ENCODE data around the gene GRK2.

Gene GRK2

DNA sequence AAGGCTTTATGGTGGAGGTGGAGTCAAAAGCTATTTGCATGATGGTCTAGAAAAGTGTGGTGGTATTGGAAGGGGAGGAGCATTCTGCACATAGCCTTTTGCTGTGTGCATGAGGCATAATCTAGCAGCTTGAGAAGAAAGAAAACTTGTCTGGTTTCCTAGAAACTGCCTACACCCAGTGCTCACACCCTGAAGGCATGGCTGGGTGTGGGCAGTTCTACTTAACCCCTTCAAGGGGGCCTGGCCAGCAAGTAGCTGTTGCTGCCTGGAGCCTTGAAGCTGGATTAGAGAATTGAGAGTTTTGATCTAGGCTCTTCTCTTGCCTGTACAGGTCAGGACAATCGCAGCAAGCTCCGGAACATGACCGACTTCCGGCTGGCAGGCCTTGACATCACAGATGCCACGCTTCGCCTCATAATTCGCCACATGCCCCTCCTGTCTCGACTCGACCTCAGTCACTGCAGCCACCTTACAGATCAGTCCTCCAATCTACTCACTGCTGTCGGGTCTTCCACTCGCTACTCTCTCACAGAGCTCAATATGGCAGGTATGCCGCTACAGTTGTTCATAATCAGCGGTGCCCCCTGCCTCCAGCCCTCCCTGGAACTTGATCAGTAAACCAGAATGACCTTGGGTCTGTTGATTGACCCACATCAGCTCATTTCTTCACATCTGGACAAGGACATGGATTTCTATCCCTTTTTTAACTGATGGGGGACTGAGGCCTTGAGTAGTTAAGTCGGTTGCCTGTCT is 12.2 kb upstream of the GRK2 start:
- DNase-seq, result peak in 1 of 58 donors; percentile 34

DNA sequence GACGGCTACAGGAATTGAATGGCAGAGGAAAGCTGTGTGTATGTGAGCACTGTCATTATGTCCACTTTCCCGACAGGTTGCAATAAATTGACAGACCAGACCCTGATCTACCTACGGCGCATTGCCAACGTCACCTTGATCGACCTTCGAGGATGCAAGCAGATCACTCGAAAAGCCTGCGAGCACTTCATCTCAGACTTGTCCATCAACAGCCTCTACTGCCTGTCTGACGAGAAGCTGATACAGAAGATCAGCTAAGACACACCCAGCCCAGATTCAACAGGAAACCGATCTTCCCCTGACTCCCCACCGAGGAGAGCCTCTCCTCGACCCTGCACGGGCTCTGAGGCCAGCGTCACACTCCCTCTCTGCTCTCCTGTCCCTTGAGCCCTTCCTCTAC is 11.5 kb upstream of the GRK2 start:
- DNase-seq, result no peak

DNA sequence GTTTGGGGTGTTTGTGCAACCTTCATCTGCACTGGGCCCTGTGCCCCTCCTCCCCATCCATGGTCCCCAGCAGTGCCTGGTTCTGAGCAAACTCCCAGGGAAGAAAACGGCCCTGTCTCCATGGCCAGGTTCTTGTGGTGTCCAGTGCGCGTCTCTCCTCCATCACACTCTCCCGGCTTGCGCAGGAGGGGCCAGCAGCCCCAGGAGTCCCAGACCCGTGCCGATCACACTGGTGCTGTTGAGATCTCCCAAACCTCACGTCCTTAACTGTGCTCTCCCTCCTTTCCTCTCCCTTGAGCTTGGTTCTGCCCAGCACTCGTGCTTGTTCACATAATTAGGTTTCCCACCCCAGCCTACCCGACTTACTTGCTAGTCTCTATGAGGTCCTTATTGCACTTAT is 10.9 kb upstream of the GRK2 start:
- no peak for DNase-seq

DNA sequence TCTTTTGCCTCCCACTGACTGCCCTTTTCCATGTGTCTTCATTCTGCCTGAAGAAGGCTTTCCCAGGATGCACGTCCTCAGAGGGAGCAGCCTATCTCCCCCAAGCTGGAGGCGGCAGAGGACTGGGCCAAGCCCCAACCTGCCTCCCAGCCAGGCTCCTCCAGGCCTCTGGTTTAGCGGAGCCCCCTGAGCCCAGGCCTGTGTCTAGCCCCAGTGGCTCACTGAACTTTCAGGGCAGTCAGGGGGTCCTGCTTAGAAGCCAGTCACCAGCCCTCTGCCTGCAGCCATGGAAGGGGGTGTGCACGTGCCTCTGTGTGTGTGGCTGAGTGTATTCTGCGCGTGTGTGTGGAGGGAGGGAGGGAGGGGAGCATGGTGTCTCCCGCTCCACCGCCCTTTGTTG is 10.4 kb upstream of the GRK2 start:
- no peak for DNase-seq

DNA sequence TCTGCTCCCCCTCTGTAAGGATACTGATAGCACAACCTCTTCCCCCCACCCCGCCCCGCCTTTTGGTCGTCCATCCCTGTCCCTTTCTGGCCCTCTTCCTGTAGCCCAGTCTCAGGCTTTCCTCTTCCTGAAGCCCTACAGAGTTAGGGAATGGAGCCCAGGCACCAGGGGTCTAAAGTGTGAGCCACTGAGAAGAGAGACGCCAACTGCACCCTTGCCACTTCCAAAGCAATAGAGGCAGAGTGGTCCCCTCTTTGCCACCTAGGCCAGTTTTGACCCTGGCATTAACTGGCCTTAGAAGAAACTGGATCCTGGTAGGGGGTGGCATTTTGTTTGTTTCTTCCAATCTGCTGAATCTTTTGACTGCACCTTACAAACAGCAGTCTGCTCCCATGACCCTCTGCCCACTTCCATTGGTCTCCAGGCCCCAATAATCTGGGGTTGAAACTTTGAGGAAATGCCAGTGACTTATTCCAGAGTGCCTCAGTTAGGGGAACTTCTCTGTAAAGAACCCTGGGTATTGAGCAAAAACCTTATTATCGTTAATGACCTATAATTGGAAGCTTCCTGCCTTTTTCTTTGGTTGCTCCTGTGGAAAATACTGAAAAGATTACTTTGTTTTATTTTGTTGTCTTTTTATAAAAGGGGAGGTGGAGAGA is 9.7 kb upstream of the GRK2 start:
- DNase-seq, result no peak

DNA sequence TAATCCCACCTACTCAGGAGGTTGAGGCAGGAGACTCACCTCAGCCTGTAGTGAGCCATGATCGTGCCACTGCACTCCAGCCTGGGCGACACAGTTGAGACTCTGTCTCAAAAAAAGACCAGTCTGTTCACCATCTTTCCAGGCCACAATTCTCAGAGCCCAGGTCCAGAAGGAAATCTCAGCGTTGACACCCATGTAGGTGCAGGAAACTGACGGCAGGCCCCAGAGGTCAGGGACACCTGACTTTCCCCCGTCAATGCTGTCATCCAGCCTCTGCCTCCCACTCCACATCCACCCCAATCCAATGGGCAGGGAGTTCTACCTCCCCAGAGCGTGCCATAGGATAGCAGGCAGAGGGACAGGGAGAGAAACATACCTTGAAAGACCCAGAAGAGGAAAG is 5.9 kb upstream of the GRK2 start:
- no peak for DNase-seq

DNA sequence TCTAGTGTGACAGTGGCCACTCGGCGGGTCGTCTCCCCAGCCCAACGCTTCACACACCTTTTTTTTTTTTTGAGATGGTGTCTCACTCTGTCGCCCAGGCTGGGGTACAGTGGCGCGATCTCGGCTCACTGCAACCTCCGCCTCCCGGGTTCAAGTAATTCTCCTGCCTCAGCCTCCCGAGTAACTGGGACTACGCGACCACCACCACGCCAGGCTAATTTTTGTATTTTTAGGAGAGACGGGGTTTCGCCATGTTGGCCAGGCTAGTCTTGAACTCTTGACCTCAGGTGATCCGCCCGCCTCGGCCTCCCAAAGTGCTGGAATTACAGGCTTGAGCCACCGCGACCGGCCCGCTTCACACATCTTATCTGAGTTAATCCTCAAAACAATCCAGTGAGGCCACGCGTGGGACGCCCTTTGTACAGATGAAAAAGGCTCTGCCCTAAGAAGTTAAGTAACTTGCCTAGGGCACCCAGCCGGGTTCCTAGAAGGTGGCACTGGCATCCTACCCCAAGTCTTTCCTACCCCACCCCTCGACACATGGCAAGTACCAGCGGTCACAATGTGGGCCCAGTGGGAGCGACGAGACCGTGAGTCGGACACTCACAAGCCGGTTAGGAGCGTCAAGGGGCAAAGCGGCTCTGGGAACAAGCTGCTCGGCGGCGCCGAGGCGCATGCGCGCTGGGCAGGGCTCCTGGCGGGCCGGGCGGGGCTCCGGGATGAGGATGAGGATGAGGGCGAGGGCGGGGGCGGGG is 5.2 kb upstream of the GRK2 start:
- peak in 49 of 58 donors; percentile 17 to 80 (median 46) for DNase-seq

DNA sequence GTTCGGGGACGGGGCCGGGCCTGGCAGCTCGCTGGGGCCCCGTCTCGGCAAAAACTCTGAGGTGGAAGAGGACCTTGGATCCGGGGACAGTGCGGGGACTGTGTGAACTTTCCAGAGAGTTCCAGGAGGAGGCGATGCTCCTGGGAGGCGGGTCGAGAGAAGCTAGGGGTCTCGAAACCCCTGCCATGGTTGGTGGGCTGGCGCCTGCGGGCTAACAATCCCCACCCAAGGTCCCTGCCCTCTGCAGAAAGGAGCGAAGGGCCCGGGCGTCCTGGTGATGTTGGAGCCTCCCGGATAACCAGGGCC is 4.7 kb upstream of the GRK2 start:
- DNase-seq, result peak in 1 of 58 donors; percentile 59

DNA sequence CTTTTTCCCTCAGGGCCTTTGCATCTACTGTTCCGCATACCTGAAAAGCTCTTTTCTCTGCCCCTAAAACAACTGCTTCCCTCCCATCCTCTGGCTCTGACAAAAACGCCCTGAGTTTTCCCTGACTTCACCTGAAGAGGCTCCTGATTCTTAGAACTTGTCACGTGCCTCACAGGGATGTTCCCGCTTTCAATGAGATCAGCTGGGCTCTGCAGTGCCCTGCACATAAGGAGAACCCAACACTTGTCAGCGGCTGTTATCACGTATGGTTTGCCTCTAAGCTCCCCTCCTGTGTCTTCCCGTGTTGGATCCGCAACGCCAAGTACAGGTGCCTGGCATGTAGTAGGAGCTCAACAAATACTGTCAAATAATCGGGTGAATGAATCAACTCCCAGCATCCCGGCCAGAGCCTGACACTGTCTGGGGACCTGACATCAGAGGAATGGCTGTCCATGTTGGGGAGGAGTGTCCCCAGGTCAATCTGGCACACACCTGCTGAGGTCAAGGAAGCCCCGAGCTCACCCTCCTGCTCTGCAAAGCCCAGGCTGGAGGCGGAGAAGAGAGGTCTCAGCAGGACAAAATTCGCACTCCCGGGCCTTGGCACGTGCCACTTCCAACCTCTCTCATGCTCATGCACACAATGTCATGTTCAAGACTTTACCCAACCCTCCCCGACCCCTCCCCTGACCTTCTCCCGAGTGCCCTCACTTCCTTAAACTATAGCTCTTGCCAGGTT is 4.2 kb upstream of the GRK2 start:
- no peak for DNase-seq

DNA sequence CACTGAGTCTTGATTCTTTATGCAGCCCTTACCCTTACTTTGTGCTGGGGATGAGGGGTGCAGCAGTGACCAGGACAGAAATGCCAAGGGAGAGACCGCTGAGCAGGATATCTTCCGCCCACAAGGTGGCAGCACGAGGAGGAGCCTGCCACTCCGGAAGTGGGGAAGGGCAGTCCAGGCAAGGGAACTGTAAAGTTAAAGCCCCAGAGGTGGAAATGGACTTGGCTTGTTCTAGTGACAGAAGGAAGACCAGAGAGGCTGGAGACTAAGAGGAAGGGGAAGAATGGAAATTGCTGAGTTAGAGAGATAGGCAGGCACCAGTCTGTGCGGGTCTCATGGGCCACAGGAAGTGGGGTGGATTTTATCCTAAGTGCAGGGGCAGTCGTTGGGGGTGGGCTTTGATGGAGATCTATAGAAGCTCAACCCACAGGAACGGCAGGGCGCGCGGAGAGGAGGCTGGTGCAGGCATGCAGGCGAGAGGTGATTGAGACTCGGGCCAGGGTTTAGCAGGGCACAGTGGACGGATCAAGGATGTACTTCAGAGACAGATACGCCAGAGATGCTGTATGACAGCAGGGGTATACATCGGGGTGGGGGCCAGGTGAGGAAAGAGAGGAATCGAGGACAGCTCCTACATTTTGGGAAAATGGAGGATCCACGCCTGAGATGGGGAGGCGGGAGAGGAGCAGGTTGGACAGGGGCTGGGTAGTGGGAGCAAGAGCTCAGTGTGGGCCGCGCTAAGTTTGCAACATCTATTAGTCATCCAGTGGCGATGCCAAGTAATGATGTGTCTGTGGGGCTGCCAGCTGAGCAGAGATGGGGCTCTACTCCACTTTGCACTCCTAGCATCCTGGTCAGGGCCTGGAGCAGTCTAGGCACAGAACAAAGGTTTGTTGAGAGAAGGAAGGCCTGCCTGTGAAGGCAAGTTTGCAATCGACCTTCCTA is 3.3 kb upstream of the GRK2 start:
- DNase-seq, result peak in 51 of 58 donors; percentile 19 to 80 (median 61)

DNA sequence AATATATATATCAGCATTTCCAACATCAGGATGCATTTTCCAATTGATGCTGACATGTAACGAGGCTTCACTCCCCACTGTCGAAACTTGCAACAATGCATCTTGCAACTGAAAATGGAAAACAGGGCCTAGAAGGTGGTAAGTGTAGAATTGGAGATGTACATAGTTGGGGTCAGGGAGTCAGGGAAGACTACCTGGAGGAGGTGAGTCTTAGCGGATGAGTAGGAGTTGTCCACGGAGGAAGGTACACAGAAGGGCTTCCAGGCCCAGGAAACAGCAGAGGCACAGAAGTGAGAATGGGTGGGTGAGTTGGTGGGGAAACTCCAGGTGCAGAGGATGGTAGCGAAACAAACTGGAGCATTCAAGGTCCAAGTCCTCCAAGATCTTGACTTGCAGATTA is 2.0 kb upstream of the GRK2 start:
- DNase-seq, result no peak

DNA sequence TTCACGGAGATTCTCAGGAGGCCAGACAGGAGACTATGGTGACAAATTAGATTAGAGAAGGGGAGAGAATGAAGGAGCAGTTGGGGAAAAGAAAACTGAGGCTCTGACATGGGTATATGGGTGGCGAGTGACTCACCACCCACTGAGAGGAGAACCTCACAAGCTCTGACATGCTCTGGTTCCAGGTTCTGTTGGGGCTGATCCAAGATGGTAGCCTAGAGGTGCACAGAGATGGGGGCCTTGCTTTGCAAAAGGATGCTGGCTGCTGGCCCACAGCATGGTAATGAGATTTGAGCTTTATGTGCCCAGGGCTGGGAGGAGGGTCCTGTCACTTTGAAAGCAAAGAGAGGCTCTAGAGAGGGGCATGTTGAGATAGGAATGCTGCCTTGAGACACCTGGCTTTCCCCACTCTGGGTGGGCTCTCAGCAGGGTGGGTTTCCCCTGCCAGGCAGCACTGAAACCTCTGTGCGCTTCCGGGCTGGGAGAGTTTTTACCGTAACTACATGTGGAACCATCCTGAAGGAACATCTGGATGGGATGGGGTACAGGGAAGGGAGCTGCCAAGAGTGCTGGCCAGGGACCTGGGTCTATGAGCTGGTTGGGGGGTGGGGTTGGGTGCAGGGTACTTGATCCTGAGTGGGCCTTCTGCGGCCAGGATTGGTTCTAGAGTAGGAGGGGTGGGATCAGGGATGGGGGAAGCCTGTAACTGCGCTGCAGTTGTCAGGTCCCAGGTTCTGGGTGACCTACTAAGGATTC is 1.2 kb upstream of the GRK2 start:
- DNase-seq, result no peak

DNA sequence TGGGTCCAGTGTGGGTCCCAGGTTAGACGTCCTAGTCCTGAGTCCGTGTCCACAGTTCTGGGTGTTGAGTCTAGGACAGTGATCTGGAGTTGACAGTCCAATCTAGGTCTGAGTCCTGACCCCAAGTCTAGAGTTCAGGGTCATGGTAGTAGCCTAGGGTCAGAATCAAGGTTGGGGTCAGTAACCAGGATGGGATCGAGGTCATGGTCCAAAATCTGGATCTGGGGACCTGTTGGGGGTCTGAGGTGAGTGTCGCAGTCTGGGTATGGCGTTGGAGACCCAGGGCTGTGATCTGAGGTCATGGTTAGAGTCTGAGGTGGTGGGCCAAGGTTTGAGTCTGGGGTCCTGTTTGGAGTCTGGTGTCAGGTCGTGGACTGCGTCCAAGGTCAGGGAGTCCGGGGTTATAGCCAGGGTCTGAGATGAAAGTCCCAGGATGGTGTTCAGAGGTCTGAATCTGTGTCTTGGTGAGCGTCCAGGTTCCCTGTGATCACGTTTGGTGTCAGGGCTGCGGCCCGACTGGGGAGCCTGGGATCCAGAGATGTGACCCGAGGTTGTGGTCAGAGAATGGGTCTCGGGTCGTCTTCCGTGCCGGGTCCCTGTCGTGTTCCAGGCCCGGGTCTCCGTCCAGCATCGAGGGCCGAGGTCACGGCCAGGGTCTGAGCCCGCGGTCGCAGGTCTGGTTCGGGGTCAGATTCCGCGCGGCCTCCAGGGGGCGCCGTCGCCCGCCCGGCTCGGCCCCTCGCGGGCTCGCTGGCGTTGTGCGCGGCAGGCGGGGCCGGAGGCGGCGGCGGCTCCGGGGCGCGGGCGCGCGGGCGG is 432 bp upstream of the GRK2 start:
- DNase-seq, result peak in 47 of 58 donors; percentile 19 to 80 (median 50)

DNA sequence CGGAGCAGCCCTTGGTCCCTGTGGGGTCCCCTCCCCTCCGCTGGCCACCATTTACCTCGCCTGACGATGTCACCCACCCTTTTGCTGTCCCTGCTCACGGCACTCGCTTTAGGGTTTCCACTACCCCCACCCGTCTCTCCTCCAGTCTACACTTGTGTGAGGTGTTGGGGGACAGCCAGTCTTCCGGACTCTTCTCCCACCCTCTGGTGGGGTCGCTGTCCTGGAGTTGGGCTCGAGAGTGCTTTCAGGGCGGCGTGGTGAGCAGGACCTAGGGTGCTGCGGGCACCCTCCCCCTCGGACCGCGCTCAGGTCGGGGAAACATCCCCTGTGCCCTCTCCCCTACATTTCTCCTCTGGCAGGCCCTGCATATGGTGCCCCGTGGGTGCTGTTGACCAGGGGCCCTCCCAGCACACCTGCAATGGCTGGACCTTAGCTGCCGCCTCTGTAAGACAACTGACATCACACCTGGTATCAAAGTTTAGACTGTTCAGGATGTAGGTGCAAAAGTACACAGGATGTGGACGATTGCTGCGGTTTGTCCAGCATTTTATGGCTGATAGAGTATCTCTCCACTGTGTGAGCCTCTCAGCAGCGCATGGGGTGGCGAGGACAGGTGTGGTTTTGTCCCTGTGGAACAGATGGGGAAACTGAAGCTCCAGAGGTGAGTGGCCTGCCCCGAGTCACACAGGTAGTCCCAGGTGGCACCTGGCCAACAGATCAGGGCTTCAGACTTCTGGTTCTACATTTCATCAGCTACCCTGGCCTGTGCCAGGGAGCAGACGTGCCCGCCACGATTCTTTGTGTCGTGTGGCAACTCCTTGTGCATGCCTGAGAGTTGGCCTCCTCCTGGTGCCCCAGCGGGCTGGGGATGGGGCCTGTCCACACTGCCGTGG is 1.2 kb downstream of the GRK2 start:
- DNase-seq, result peak in 1 of 58 donors; percentile 25

DNA sequence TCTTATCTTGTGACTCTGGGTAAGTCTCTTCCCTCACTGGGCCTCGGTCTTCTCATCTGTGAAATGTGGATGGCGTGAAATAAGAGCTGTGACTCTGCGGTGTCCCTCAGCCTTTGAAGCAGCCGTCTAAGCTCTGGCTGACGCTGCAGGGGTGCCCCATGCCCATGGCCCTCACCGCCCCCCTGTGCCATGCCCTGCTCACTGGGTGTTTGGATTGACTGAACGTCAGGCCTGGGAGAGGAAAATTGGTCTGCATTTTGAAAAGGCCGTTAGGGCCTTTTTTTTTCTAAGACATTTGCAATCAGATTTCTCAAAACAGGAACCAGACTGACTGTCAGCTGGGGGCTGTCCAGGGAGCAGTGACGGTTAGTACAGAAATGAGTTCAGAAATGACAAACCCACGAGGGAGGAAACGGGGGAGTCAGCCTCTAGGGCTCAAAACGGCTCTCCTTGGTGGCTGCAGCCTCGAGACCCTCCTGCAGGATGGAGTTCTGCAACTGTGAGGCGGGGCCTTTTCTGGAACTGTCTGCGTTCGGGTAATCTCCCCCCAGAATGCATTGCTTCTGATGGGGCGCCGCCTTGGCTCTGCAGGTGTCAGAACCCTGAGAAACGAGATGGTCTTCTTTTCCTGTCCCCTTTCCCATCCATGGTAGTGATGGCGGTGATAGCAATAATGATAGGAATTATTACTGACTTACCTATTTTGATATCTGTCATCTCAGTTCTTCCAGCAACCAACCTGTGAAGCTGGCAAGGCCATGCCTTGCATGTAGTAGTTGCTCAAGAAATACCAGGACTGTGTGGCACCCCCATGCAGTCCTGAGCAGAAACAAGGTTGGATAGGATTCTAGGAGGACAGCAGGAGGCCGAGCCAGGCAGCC is 2.0 kb downstream of the GRK2 start:
- DNase-seq, result peak in 1 of 58 donors; percentile 25

DNA sequence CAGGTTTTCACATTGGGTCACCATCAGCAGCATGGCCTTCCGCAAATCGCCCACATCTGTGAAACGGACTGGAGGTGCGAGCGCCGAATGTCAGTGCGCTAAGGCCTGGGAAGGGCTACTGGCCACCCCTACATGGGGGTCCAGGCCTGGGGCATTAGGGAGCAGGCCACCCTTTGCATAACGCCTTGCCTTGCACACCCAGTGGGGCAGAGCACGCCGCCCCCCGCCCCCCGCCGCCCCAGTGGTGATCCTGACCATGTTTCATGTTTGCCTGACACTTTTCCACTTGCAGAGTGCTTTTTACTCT is 2.6 kb downstream of the GRK2 start:
- no peak for DNase-seq

Measured in anterior cingulate cortex (tissue), 58 donors.